ENCODE data around the gene BTNL9.

The BTNL9 gene

DNA sequence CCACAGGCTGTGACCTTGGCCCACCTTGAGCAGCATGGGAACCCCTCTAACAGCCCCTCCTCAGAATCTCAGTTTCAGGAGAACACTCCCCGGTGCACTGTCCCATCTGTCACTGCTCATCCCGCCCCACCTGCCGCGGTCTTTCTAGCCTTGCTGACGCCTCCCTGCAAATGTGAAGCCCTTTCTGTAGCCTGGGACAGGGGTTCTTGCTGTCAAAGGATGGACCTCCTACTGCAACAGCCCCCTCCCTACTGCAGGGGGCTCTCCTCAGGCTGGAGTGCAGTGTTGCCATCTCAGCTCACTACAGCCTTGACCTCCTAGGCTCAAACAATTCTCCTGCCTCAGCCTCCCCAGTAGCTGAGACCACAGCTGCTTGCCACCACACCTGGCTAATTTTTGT is 70.9 kb downstream of the BTNL9 start:
- no peaks in the 10 kb centered on the region for H3F3A ChIP-seq (ENCODE audit: insufficient read depth, low read length)
- H3K9me2 ChIP-seq (replicated peaks; ENCODE audit: insufficient read depth, low read length): no peaks in the 10 kb centered on the region
- no peaks in the 10 kb centered on the region for H3K36me3 ChIP-seq (replicated peaks; ENCODE audit: insufficient read depth, low read length)
- H3K9ac ChIP-seq (ENCODE audit: low read length): no peak overlapping the region
- peaks cover 24% of the 10 kb centered on the region for H3K27me3 ChIP-seq (replicated peaks; ENCODE audit: insufficient read depth, low read length)
- DNase-seq: no peak
- no peak overlapping the region for H3K4me3 ChIP-seq (ENCODE audit: low read length)
- no peaks in the 10 kb centered on the region for H3K79me2 ChIP-seq (ENCODE audit: low read length)
- no peaks in the 10 kb centered on the region for H4K20me1 ChIP-seq (ENCODE audit: insufficient read depth, low read length)
- H2AFZ ChIP-seq (ENCODE audit: low read length): no peak overlapping the region
- no peaks in the 10 kb centered on the region for H3K9me3 ChIP-seq (replicated peaks; ENCODE audit: insufficient read depth, low read length)
- TF ChIP-seq EZH2phosphoT487 (IDR thresholded peaks at IDR 0.05; ENCODE audit: low read length) (no peak), EZH2 (optimal IDR thresholded peaks at IDR 0.05; ENCODE audit: low read depth, low read length) (no peak), CTCF (IDR thresholded peaks at IDR 0.05; ENCODE audit: low read length) (no peak)
- H3K27ac ChIP-seq (ENCODE audit: low read length): no peak overlapping the region
- H3K4me1 ChIP-seq (ENCODE audit: low read length): no peaks in the 10 kb centered on the region
- no peak overlapping the region for H3K4me2 ChIP-seq (ENCODE audit: low read depth, low read length)
